PFSK-1 (cell line): ENCODE data around the gene ECHS1.

Experiments used
- POLR2AphosphoS5 ChIP-seq: IDR thresholded peaks from 2 replicates; pipeline ENCODE4 v1.6.1; 2012; ENCODE audit warnings: low read depth, mild to moderate bottlenecking, control low read depth, low read length, moderate library complexity
- SIN3A ChIP-seq: IDR thresholded peaks from 2 replicates; pipeline ENCODE4 v1.6.1; 2012; ENCODE audit warnings: mild to moderate bottlenecking, low read length, moderate library complexity, borderline replicate concordance; ENCODE audit not compliant: insufficient read depth
- TAF1 ChIP-seq: IDR thresholded peaks from 2 replicates; pipeline ENCODE4 v1.6.1; 2012; ENCODE audit warnings: low read length, control low read depth, borderline replicate concordance; ENCODE audit not compliant: insufficient read depth
- TF ChIP-seq, protein P1 (sequence below), 2 experiments: IDR thresholded peaks; 2 replicates each; pipeline versions ENCODE4 v1.6.1 to v1.8.0; 2011 to 2012; ENCODE audit warnings: low read depth in 2 of 2, low read length in 2 of 2, control low read depth in 1 of 2, inconsistent platforms in 1 of 2, mild to moderate bottlenecking in 1 of 2, moderate library complexity in 1 of 2; ENCODE audit not compliant: insufficient read depth in 1 of 2

DNA sequence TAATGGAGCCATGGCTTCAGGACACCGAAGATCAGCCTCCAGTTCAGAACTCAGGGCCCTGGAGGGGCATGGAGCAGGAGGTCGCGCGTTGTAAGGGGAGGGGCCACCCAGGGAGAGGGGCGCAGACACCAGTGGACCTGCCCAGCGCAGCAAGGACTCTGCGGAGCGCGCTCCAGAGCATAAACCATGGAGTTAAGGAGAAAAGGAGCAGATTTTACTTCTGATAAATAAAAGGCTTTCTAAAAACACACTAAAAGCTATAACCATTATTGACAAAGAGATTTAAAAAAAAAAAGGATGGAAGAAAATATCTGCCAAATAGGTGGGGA, 47.0 kb downstream of the ECHS1 start:
- TF ChIP-seq POLR2AphosphoS5 = no peak
- no peak for TF ChIP-seq SIN3A
- no peak for TF ChIP-seq TAF1
- TF ChIP-seq, protein P1, sequence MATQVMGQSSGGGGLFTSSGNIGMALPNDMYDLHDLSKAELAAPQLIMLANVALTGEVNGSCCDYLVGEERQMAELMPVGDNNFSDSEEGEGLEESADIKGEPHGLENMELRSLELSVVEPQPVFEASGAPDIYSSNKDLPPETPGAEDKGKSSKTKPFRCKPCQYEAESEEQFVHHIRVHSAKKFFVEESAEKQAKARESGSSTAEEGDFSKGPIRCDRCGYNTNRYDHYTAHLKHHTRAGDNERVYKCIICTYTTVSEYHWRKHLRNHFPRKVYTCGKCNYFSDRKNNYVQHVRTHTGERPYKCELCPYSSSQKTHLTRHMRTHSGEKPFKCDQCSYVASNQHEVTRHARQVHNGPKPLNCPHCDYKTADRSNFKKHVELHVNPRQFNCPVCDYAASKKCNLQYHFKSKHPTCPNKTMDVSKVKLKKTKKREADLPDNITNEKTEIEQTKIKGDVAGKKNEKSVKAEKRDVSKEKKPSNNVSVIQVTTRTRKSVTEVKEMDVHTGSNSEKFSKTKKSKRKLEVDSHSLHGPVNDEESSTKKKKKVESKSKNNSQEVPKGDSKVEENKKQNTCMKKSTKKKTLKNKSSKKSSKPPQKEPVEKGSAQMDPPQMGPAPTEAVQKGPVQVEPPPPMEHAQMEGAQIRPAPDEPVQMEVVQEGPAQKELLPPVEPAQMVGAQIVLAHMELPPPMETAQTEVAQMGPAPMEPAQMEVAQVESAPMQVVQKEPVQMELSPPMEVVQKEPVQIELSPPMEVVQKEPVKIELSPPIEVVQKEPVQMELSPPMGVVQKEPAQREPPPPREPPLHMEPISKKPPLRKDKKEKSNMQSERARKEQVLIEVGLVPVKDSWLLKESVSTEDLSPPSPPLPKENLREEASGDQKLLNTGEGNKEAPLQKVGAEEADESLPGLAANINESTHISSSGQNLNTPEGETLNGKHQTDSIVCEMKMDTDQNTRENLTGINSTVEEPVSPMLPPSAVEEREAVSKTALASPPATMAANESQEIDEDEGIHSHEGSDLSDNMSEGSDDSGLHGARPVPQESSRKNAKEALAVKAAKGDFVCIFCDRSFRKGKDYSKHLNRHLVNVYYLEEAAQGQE (IDR thresholded peaks at IDR 0.05; ENCODE audit: insufficient read depth in 1 of 2, low read depth in 2 of 2, low read length in 2 of 2) = no peak
